GM19035 (cell line): ENCODE results near the gene PTPRN2.

Source experiments
- ATAC-seq: cut with Tn5 transposase; IDR thresholded peaks from one replicate; pipeline ENCODE4 v1.9.1; 2021; ENCODE audit not compliant: unreplicated experiment

The PTPRN2 gene

GRCh38 chr7:157977306-157977705 is 610.3 kb downstream of the PTPRN2 start:
- no peak for ATAC-seq

GRCh38 chr7:157976406-157976805 is 611.2 kb downstream of the PTPRN2 start:
- no peak for ATAC-seq

DNA sequence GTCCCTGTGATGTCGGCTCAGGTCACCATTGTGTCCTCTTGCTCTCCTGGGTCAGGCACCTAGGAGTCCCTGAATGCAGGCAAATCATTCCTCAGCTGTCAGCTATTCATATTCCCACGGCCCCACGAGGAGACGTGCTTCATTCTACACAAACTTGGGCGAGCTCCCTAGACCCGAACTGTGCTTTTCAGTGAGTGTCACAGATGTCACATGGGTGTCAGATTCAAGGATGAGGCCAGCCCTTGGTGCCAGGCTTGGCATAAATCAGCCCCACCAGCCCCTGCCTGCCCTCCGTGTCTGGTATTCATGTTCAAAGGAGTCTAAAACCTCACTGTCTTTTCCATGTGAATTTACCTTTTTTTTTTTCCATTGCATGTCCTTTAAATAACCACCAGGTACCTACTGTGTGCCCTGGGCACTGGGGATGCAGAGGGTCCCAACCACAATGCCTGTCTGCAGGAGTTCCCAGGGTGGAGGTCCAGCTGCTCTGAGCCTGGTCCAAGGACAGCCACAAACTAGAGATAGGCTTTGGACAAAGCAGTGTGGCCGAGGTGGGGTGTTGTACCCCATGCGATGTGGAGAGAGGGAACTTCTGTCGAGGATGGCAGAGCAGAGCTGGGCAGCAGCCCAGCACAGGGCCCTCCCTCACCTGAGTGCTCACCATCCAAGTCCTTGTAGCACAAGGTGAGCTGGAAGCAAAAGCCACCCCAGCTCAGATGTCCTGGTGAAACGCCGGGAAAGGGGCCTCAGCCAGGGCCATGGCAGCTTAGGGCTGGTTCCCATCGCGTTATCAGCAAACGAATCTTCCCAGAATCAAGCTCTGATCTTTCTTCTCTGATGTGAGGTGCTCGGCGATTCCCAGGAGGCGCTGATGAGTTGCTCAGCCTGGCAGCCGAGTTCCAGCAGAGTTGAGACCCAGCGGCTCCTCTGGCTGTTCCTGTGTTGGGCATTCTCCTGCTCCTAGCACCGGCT is 611.9 kb downstream of the PTPRN2 start:
- no peak for ATAC-seq

DNA sequence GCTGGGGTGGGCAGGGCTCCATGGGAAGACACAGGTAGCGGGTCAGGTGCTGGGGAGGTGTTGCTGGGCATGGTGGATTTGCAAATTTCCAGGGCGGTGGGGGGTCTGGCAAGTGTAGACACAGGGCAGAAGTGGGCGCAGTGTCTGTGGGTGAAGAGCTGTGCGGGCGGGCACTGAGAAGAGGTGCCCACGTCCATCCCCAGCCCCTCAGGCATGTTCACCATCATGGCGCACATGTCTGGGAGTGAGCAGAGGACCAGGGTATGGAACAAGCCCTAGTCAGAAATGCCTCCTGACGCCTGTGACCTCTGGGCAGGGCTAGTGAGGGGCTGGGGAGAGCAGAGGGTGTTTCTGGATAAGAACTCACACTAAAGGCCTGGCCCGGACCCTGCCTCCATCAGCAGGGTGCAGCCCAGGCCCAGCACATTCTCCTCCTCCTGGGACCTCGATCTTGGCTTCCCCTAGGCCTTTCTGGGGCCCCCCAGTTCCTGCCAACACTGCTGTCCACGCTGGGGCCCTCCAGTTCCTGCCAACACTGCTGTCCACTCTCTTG is 612.9 kb downstream of the PTPRN2 start:
- ATAC-seq: no peak

DNA sequence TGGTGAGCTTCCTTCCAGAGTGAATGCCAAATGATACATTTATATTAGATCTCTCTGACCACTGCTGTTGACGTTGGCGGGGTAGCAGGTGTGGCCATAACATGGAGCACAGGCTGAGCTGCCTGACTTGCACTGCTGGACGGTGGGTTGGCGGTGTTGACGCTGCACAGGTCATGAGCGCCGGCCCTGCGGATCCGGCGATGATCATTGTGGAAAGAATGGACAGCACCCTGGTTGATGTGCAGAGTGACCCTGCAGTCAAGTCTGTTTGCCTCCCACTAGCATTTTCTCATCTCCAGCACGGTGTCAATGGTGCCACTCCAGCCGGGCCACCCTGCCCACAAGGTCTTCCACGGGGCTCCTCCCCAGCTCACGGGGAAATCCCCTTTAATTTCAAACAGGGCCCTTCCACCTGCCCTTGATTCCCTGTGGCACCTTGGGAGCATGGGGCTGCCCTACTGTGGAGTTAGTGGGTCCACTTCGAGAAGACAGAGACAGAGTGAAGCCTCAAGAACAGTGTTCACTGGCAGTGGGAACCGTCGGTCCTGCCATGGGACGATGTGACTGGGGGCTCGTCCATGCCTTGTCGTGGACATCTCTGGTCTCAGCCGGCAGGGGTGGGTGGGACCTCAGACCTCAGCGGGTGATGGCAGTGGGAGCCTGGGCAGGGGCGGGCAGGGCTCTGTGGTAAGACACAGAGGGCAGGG is 613.5 kb downstream of the PTPRN2 start:
- ATAC-seq: no peak

DNA sequence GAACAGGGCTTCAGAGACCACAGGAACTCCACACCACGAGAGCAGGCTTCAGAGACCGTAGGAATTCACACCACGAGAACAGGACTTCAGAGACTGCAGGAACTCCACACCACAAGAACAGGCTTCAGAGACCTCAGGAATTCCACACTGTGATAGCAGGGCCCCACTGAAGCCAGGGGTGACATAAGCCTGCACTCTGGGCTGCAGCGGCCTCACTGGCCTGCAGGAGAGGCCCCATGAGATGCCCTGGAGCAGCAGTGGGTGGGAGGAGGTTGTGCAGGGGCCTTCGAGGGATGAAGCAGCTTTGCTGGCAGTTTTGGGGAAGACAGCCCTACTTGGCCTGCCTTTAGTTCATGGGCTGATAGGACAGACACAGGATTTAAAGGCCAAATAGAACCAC is 614.7 kb downstream of the PTPRN2 start:
- no peak for ATAC-seq

DNA sequence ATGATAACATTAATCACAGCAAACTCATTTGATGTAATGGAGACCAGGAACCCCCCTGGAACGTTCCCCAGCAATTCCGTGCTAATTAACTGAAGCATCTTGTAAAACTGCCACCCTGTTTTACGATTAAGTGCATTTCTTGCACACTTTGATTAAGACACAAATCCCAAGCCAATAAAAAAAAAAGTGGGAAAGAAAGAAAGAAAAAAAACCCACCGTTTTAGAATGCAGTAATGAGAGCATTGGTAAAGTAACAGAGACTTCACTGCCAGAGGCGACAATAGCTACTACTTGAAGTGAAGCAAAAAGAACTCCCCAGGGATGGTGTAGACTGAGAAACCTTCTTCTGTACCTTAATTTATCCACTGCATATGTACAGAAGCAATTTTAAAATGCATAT is 616.1 kb downstream of the PTPRN2 start:
- ATAC-seq: no peak

DNA sequence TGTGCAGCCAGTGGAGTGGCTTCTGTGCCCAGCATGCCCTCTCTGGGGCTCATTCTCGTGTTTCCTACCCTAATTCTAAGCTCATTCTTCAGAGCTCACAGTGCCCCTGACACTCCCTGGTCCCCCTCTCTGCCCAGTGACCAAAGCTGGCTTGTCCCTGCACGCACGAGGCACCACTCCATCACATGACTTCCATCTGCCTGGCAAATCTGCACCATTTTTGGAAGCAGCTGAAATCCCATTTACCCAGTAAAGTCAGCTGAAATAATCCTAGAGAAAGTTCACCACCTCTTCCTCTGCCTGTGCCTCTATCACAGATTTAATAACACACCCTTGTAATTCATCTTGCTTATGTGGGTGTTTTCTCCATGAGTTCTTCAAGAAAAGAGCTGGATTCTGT is 616.9 kb downstream of the PTPRN2 start:
- no peak for ATAC-seq

DNA sequence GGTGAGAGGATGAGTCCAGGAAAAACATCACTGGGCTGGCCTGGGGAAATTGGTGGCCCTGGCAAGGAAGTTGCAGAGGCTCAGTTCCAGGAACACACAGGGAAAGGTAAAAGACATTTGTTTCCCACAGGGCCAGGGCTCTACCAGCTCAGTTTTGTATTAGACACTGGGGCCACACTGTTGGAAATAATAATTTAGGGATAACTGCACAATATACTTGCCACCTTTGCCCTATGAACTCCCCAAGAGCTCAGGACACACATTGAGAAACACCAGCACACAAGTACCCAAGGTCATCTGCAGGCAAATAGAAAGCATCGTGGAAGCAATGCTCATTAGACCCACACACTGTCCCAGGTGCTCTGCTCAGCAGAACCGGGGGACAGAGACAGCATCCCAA is 617.6 kb downstream of the PTPRN2 start:
- ATAC-seq: no peak

DNA sequence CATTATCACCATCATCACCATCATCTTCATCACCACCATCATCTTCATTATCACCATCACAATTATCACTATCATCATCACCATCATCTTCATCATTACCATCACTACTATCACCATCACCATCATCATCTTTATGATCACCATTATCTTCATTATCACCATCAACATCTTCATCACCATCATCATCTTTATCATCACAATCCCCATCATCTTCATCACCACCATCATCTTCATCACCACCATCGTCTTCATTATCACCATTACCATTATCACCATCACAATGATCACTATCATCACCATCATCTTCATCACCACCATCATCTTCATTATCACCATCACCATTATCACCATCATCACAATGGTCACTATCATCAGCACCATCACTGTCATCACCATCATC is 621.1 kb downstream of the PTPRN2 start:
- no peak for ATAC-seq

DNA sequence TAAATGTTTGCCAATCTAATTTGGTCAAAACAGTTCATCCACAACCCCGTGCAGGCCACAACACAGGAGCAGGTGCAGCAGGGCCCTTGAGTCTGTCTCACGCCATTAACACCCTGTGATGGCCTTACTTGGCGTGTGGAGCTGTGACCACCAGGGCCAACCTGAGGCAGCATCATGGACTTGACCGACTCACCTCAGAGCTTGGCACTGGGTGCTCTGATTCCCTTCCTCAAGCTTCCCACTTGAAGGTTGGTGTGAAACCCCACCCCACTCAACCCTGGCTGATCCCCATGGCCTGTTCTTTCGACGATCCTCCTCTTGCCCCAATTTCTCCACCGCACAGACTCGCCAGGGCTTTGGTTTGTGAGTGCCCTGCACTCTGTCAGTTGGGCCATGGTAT is 623.1 kb downstream of the PTPRN2 start:
- ATAC-seq: no peak

- ATAC-seq: no peak
Measured at GRCh38 chr7:157964016-157964415, 623.6 kb downstream of the PTPRN2 start.

DNA sequence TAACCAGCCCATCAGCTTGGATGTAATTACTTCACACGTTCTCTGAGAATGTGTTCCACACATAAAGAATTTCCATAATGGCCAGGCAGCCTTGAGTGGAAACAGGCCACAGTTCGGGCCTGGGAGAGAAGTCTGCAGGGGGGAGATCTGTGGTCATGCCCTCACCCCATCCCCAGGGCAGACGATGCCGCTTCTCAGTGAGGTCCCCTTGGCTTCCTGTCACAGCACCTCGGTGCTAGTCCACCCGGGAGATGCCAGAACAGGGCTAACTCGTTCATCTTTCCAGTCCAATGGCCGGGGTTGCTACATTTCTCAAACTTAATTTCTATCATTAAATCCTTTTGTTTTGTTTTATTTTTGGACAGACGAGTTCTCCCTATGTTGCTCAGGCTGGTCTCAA is 624.1 kb downstream of the PTPRN2 start:
- ATAC-seq: no peak

DNA sequence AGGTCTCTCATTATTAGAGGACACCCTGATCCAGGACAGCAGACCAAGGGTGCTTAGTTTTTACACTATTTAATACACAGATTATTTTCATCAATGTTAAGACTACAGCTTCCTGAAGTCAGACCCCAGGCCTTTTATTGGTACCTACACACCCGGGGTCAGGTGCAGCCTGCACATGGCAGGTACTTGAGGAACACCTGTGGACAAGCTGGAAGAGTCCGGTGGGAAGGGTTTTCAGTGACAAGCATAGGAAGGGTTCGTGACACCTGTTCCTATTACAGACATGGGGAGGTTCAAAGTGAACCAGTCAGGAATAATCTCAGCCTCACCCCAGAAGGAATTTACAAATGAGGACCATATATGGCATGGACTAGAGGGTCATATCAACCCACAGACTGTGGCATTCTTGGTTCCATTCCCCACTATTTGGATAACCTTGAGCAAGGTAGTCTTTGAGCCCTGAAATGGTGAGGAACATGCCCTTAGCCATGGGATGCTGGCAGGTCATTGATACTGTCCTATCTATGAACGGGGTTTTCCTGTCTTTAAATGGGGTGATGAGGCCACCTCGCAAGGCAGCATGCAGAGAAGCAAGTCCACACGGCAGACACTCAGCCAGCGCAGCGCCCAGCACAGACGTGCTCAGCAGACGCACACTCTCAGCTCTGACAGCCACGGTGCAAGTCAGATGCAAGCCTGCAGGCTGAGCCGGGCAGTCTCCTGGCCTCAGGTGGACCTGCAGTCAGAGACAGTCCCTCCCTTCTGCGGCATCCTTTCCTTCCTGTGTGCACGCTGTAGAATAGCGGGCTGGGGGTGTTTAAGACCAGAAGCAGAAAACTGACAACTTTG is 624.9 kb downstream of the PTPRN2 start:
- ATAC-seq: no peak

- ATAC-seq: no peak
Measured at GRCh38 chr7:157961731-157962457, 625.7 kb downstream of the PTPRN2 start.

GRCh38 chr7:157955348-157955999 is 632.1 kb downstream of the PTPRN2 start:
- no peak for ATAC-seq

DNA sequence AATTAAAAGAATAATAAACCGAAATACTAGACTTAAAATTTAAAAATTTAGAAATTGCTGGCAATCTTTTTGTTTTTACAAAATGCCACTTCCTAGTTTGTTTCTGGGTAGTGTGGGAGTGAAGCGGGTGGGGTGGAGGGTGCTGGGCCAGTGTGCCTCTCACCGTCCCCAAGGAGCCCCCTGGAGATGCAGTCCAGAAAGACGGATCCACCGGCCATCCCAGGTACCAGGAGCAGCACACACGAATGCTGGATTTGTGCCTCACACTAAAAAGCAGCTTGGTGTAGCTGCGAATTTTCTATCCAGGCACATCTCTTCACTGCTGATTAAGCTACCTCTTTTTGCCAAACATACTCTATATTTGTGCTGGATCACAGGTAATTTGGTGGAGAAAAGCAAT is 632.7 kb downstream of the PTPRN2 start:
- ATAC-seq: no peak

DNA sequence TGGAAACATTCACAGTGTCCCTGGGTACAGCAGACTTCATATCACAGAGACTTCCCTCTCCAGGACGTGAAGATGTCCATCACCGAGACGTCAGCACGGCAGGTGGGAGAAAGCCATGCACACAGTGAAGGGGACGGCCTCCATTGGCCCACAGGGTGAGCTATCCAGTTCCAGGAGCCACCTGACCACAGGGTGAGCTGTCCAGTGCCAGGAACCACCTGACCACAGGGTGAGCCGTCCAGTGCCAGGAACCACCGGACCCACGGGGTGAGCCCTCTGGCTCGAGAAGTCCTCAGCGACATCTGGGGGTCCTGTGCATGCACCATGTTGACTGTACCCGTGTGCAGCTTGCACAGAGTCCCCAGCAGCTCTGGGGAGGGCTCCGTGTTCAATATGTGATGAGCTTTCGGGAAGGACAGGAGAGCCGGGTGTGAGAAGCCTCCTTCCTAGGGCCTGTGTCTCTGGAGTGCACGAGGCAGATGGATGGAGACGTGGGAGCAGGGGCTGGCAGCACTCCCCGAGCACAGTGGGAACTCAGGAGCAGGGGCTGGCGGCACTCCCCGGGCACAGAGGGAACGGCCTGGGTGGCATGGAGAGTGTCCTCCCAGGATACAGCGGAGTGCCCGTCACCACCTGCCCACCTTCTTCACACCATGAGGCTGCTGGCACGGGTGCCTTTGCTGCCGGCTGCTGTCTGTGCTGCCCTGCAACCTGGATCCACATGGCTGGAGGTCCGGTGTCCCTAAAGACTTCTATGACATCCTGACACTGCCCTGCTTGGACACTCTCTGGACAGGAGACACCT is 634.6 kb downstream of the PTPRN2 start:
- ATAC-seq: no peak

- no peak for ATAC-seq
Measured at GRCh38 chr7:157952050-157952667, 635.5 kb downstream of the PTPRN2 start.
